Measurements from ENCODE around the gene D2HGDH. TPM values are rescaled to one million over a fixed set of nuclear protein-coding genes. Genes with fewer than 3 reads are reported as not detected.

The D2HGDH gene
- total RNA-seq, 1 experiment from 2014 or later, result 53.3 TPM

DNA sequence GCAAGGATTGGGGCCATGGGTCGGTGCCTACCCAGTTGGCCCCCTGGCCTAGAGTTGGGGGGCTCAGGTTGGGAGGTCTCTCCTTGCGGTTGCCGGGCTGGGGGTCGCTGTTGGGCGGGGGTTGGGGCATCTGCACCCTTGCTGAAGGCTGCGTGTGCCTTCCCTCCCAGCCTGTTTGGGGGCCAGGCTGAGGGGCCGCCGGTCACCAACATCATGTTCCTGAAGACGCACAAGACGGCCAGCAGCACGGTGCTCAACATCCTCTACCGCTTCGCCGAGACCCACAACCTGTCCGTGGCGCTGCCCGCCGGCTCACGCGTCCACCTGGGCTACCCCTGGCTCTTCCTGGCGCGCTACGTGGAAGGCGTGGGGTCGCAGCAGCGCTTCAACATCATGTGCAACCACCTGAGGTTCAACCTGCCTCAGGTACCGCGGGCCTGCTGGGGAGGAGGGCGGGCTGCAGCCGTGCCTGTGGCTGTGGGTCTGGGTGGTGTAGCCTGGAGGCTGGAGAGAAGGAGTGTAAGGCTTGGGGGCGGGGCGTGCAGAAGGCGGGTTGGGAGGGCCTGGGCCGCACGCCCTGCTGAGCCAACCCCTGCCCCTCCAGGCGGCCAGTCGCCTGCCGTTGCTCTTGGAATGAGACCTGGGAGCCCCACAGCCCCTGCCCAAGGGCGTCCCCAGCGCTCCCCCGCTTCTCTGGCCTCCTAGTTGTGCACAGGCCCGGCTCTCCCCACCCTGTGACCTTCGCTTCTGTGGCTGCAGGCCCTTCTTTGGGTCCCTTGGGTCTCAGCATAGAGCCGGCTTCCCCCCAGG, 67.4 kb downstream of the D2HGDH start:
- Mint-ChIP-seq H3K9me3 (ENCODE audit: low read depth, unreplicated experiment) (no peaks in the 10 kb centered on the region), H3K4me1 (ENCODE audit: low read depth, unreplicated experiment) (no peaks in the 10 kb centered on the region), H3K27ac (ENCODE audit: unreplicated experiment) (no peak overlapping the region), H3K27me3 (ENCODE audit: unreplicated experiment) (peaks cover 54% of the 10 kb centered on the region), H3K4me3 (ENCODE audit: low read depth, unreplicated experiment) (no peak overlapping the region), H3K36me3 (ENCODE audit: insufficient read depth, unreplicated experiment) (no peaks in the 10 kb centered on the region)
- CTCF ChIA-PET, result interaction anchor here (0.7 kb wide), 1 partner anchor 541 kb away, joined by 3 read pairs; no protein-coding TSS in a partner anchor
- no TSS peak for BruUV-seq (replicated peaks)
- intact Hi-C loops (cut with micrococcal nuclease; ENCODE audit: unreplicated experiment), result no loop called here
- TF ChIP-seq, protein P1, sequence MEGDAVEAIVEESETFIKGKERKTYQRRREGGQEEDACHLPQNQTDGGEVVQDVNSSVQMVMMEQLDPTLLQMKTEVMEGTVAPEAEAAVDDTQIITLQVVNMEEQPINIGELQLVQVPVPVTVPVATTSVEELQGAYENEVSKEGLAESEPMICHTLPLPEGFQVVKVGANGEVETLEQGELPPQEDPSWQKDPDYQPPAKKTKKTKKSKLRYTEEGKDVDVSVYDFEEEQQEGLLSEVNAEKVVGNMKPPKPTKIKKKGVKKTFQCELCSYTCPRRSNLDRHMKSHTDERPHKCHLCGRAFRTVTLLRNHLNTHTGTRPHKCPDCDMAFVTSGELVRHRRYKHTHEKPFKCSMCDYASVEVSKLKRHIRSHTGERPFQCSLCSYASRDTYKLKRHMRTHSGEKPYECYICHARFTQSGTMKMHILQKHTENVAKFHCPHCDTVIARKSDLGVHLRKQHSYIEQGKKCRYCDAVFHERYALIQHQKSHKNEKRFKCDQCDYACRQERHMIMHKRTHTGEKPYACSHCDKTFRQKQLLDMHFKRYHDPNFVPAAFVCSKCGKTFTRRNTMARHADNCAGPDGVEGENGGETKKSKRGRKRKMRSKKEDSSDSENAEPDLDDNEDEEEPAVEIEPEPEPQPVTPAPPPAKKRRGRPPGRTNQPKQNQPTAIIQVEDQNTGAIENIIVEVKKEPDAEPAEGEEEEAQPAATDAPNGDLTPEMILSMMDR (IDR thresholded peaks at IDR 0.05; ENCODE audit: unreplicated experiment), result no peak
- DNase-seq, result no peak

DNA sequence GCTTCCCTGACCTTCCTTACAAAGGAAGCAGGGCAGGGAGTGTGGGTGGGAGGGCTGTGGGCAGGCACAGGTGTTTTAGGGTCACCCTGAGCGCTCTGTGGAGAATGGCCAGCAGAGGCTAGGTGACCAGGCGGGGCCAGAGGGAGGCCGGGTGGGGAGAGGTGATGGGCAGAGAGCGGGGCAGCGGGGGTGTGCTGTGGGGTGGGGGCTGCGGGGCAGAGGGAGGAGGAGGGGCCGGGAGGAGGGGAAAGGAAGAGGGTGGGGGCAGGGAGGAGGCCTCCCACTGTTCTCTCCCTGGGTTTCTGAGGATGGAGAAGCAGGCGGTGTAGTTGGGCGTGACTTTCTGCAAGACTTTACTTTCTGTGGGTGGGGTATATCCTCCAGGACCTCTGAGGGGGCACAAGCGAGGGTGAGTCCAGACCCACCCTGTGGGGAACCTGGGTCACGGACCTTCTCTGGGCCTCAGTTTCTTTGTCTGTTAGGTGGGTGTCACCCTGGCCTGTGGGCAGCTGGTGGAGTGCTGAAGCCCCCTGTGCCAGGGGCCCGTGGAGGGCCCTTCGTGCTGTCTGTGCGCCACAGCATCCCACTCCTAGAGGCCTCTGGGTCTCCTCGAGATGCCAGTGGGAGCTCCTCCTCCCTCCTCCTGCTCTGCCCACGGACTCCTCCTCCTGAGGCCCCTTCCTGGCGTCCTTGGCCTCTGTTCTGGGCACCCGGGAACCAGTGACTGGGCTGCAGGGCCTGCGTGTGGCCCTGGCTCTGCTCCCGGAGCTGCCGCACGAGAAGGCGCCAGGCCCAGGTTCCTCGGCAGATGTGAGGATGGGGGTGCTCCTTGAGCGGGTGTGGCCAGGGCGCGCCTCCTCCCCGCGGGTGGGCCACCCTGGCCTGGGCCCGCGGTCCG, 68.2 kb downstream of the D2HGDH start:
- Mint-ChIP-seq H3K4me1 (ENCODE audit: low read depth, unreplicated experiment) (no peaks in the 10 kb centered on the region), H3K9me3 (ENCODE audit: low read depth, unreplicated experiment) (no peaks in the 10 kb centered on the region), H3K27me3 (ENCODE audit: unreplicated experiment) (peaks cover 48% of the 10 kb centered on the region), H3K36me3 (ENCODE audit: insufficient read depth, unreplicated experiment) (no peaks in the 10 kb centered on the region), H3K4me3 (ENCODE audit: low read depth, unreplicated experiment) (peak overlapping the region; percentile 58), H3K27ac (ENCODE audit: unreplicated experiment) (no peak overlapping the region)
- BruUV-seq (replicated peaks), result no TSS peak
- intact Hi-C loops (cut with micrococcal nuclease; ENCODE audit: unreplicated experiment), result no loop called here
- TF ChIP-seq, protein P1 (IDR thresholded peaks at IDR 0.05; ENCODE audit: unreplicated experiment), result no peak
- CTCF ChIA-PET, result no interaction called here
- no peak for DNase-seq

DNA sequence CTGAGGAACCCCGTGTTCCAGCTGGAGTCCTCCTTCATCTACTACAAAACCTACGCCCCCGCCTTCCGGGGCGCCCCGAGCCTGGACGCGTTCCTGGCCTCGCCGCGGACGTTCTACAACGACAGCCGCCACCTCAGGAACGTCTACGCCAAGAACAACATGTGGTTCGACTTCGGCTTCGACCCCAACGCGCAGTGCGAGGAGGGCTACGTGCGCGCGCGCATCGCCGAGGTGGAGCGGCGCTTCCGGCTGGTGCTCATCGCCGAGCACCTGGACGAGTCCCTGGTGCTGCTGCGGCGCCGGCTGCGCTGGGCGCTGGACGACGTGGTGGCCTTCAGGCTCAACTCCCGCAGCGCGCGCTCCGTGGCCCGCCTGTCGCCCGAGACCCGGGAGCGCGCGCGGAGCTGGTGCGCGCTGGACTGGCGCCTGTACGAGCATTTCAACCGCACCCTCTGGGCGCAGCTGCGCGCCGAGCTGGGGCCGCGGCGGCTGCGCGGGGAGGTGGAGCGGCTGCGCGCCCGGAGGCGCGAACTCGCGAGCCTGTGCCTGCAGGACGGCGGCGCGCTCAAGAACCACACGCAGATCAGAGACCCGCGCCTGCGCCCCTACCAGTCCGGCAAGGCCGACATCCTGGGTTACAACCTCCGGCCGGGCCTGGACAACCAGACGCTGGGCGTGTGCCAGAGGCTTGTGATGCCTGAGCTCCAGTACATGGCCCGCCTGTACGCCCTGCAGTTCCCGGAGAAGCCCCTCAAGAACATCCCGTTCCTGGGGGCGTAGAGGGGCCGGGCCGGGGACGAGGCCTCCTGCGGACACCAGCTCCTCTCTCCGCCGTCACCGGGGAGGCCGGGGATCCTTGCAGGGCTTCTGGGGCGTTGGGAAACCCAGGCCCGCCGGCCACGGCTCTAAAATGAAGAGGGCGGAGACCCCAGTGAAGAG, 69.2 kb downstream of the D2HGDH start:
- peak; percentile 18 for DNase-seq
- no TSS peak for BruUV-seq (replicated peaks)
- Mint-ChIP-seq H3K9me3 (ENCODE audit: low read depth, unreplicated experiment) (no peaks in the 10 kb centered on the region), H3K27ac (ENCODE audit: unreplicated experiment) (no peak overlapping the region), H3K4me3 (ENCODE audit: low read depth, unreplicated experiment) (peak overlapping the region; percentile 58), H3K4me1 (ENCODE audit: low read depth, unreplicated experiment) (no peaks in the 10 kb centered on the region), H3K36me3 (ENCODE audit: insufficient read depth, unreplicated experiment) (no peaks in the 10 kb centered on the region), H3K27me3 (ENCODE audit: unreplicated experiment) (peaks cover 43% of the 10 kb centered on the region)
- CTCF ChIA-PET, result no interaction called here
- TF ChIP-seq, protein P1 (IDR thresholded peaks at IDR 0.05; ENCODE audit: unreplicated experiment), result no peak
- intact Hi-C loops (cut with micrococcal nuclease; ENCODE audit: unreplicated experiment), result no loop called here
